Measurements from ENCODE around the gene COL23A1.

COL23A1 gene

GRCh38 chr5:178453224-178453623, 137.0 kb downstream of the COL23A1 start:
- no peak for DNase-seq

GRCh38 chr5:178450121-178451028, 139.8 kb downstream of the COL23A1 start:
- DNase-seq: no peak

GRCh38 chr5:178449163-178450070, 140.8 kb downstream of the COL23A1 start:
- no peak for DNase-seq

GRCh38 chr5:178445534-178445933, 144.7 kb downstream of the COL23A1 start:
- DNase-seq: no peak

- no peak for DNase-seq
Observed at GRCh38 chr5:178442405-178443257, 147.6 kb downstream of the COL23A1 start.

- no peak for DNase-seq
Observed at GRCh38 chr5:178441486-178442270, 148.5 kb downstream of the COL23A1 start.

- no peak for DNase-seq
Observed at GRCh38 chr5:178440181-178440580, 150.0 kb downstream of the COL23A1 start.

GRCh38 chr5:178439493-178440180, 150.6 kb downstream of the COL23A1 start:
- DNase-seq: no peak

GRCh38 chr5:178438796-178439195, 151.4 kb downstream of the COL23A1 start:
- no peak for DNase-seq

- DNase-seq: no peak
Observed at GRCh38 chr5:178437386-178438075, 152.7 kb downstream of the COL23A1 start.

GRCh38 chr5:178436326-178436940, 153.8 kb downstream of the COL23A1 start:
- no peak for DNase-seq

- no peak for DNase-seq
Observed at GRCh38 chr5:178435321-178436238, 154.6 kb downstream of the COL23A1 start.

- DNase-seq: no peak
Observed at GRCh38 chr5:178434851-178435250, 155.3 kb downstream of the COL23A1 start.

- no peak for DNase-seq
Observed at GRCh38 chr5:178434016-178434761, 156.0 kb downstream of the COL23A1 start.

GRCh38 chr5:178433273-178433775, 156.9 kb downstream of the COL23A1 start:
- no peak for DNase-seq

- DNase-seq: no peak
Observed at GRCh38 chr5:178432421-178433272, 157.5 kb downstream of the COL23A1 start.

GRCh38 chr5:178431782-178432165, 158.4 kb downstream of the COL23A1 start:
- no peak for DNase-seq

Measured in CD4-positive, alpha-beta T cell treated with Interleukin-17A for 4 hours (primary cell).